ENCODE data around the gene MSANTD1. TPM values are rescaled to one million over a fixed set of nuclear protein-coding genes. Genes with fewer than 3 reads are reported as not detected.

The MSANTD1 gene
- total RNA-seq, 1 donor from 2014 or later, result 0.44 TPM

- Histone ChIP-seq H3K9me3 (replicated peaks) (no peaks in the 10 kb centered on the region), H3K4me1 (no peaks in the 10 kb centered on the region), H3K27me3 (ENCODE audit: low read depth) (no peaks in the 10 kb centered on the region), H3K36me3 (peaks cover 7% of the 10 kb centered on the region), H3K4me3 (no peak overlapping the region), H3K27ac (replicated peaks) (no peak overlapping the region)
- no peak for DNase-seq
- TF ChIP-seq, protein P1, sequence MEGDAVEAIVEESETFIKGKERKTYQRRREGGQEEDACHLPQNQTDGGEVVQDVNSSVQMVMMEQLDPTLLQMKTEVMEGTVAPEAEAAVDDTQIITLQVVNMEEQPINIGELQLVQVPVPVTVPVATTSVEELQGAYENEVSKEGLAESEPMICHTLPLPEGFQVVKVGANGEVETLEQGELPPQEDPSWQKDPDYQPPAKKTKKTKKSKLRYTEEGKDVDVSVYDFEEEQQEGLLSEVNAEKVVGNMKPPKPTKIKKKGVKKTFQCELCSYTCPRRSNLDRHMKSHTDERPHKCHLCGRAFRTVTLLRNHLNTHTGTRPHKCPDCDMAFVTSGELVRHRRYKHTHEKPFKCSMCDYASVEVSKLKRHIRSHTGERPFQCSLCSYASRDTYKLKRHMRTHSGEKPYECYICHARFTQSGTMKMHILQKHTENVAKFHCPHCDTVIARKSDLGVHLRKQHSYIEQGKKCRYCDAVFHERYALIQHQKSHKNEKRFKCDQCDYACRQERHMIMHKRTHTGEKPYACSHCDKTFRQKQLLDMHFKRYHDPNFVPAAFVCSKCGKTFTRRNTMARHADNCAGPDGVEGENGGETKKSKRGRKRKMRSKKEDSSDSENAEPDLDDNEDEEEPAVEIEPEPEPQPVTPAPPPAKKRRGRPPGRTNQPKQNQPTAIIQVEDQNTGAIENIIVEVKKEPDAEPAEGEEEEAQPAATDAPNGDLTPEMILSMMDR (IDR thresholded peaks at IDR 0.05; ENCODE audit: borderline replicate concordance), result no peak
- intact Hi-C loops (cut with micrococcal nuclease), result no loop called here
These were observed 2.2 kb upstream of the MSANTD1 start for GRCh38 chr4:3246458-3247398.

GRCh38 chr4:3247399-3248177 lies 1.4 kb upstream of the MSANTD1 start:
- no peaks in the 10 kb centered on the region for H3K4me1 ChIP-seq
- peaks cover under 1% of the 10 kb centered on the region for H3K36me3 ChIP-seq
- intact Hi-C loops (cut with micrococcal nuclease), result no loop called here
- TF ChIP-seq, protein P1 (IDR thresholded peaks at IDR 0.05; ENCODE audit: borderline replicate concordance), result no peak
- no peaks in the 10 kb centered on the region for H3K27me3 ChIP-seq (ENCODE audit: low read depth)
- no peak overlapping the region for H3K27ac ChIP-seq (replicated peaks)
- no peak overlapping the region for H3K4me3 ChIP-seq
- H3K9me3 ChIP-seq (replicated peaks), result no peaks in the 10 kb centered on the region
- no peak for DNase-seq

DNA sequence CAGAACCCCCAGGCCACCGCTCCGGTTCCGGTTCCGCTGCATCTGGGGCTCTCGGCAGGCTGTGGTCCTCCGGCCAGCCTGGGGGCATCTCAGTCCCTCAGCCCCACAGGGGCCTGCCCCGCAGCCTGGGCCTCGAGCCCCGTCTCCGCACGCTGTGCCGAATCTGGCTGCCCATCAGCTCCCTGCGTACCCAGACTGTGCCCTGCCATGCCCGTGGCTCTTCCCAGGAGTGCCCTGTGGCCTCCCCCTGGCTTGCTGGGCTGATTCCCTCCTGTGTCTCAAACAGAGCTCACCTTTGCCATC lies 830 bp upstream of the MSANTD1 start:
- TF ChIP-seq, protein P1 (IDR thresholded peaks at IDR 0.05; ENCODE audit: borderline replicate concordance), result no peak
- Histone ChIP-seq H3K4me3 (no peak overlapping the region), H3K27me3 (ENCODE audit: low read depth) (no peaks in the 10 kb centered on the region), H3K4me1 (no peaks in the 10 kb centered on the region), H3K9me3 (replicated peaks) (no peaks in the 10 kb centered on the region), H3K36me3 (peaks cover 2% of the 10 kb centered on the region), H3K27ac (replicated peaks) (no peak overlapping the region)
- no peak for DNase-seq
- intact Hi-C loops (cut with micrococcal nuclease), result no loop called here

DNA sequence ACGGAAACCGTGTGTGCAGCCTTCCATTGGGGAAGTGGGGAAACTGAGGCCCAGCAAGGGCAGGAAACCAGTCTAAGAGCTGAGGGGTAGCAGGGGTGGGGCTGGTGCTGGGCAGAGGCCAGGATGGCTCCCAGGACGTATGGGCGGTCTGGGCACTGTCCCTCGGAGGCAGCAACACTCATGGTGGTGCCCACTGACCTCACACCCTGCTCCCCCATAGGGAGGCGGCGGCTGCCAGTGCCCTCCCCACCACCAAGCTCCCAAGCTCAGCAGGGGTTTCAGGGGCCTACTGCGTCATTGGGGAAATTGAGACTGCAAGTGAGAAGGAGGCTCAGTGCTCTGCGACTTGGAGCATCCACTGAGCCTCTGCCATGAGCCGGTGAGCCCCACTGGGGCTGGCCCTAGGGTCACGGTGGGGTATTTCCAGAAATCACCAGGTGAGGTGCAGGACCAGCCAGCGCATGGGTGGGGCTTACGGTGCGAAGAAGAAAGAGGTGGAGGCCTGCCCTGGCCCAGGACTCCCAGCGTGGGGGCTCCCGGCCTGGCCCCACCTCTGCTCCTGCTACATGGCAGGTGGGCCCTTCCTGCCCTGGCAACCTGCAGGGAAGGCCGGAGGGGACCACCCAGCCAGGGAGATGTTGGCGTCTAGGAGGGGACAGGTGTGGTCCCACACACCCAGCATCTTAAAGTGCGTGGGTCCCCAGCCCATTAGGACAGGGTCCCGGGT lies 915 bp downstream of the MSANTD1 start:
- no peaks in the 10 kb centered on the region for H3K4me1 ChIP-seq
- intact Hi-C loops (cut with micrococcal nuclease), result no loop called here
- peaks cover 6% of the 10 kb centered on the region for H3K36me3 ChIP-seq
- H3K9me3 ChIP-seq (replicated peaks), result no peaks in the 10 kb centered on the region
- TF ChIP-seq, protein P1 (IDR thresholded peaks at IDR 0.05; ENCODE audit: borderline replicate concordance), result no peak
- no peak overlapping the region for H3K27ac ChIP-seq (replicated peaks)
- peak; percentile 9 for DNase-seq
- no peak overlapping the region for H3K4me3 ChIP-seq
- no peaks in the 10 kb centered on the region for H3K27me3 ChIP-seq (ENCODE audit: low read depth)

- H3K9me3 ChIP-seq (replicated peaks), result no peaks in the 10 kb centered on the region
- H3K4me3 ChIP-seq, result no peak overlapping the region
- H3K36me3 ChIP-seq, result peaks cover 6% of the 10 kb centered on the region
- H3K4me1 ChIP-seq, result no peaks in the 10 kb centered on the region
- H3K27ac ChIP-seq (replicated peaks), result no peak overlapping the region
- TF ChIP-seq, protein P1 (IDR thresholded peaks at IDR 0.05; ENCODE audit: borderline replicate concordance), result no peak
- intact Hi-C loops (cut with micrococcal nuclease), result no loop called here
- no peak for DNase-seq
- H3K27me3 ChIP-seq (ENCODE audit: low read depth), result no peaks in the 10 kb centered on the region
These were observed 1.5 kb downstream of the MSANTD1 start for GRCh38 chr4:3250438-3250955.

All from left ventricle myocardium inferior (tissue), 1 donor.